HEK293 (cell line): Measurements from ENCODE around the gene VPS13C.

Experiments used
- CTCF ChIA-PET: fragments of 350-600 bp; formaldehyde crosslinking; extraction: SDS; loops from one replicate; lab custom pipeline; 2021; ENCODE audit warnings: antibody characterized with exemption; lab: Yijun Ruan, JAX
- POLR2A ChIA-PET: fragments of 300-600 bp; formaldehyde crosslinking; extraction: SDS; loops from one replicate; lab custom pipeline; 2020; ENCODE audit warnings: antibody characterized with exemption, inconsistent platforms; lab: Yijun Ruan, JAX
- H3K27ac ChIP-seq: fragments of 200-500 bp; sonication (Bioruptor generic); 2 replicates; pipeline ENCODE4 v1.5.1; 2014; ENCODE audit warnings: low read depth, low read length, control low read depth, inconsistent platforms; ENCODE audit errors: extremely low read depth
- H3K36me3 ChIP-seq, 2 experiments: fragments of 200-500 bp in 1 of 2; sonication (Bioruptor generic) in 1 of 2; 1 replicate in 1 of 2; 2 replicates in 1 of 2; pipeline ENCODE4 v1.5.1; 2014 to 2017; ENCODE audit warnings: inconsistent platforms in 2 of 2, low read length in 2 of 2; ENCODE audit not compliant: control insufficient read depth in 2 of 2, insufficient read depth in 1 of 2
- H3K4me1 ChIP-seq: fragments of 200-500 bp; sonication (Bioruptor generic); 2 replicates; pipeline ENCODE4 v1.5.1; 2014; ENCODE audit warnings: mild to moderate bottlenecking, low read length, inconsistent platforms; ENCODE audit not compliant: control insufficient read depth, insufficient read depth
- H3K4me3 ChIP-seq: 2 replicates; pipeline ENCODE4 v1.5.1; 2011; ENCODE audit warnings: low read depth, mild to moderate bottlenecking, control low read depth, low read length, moderate library complexity
- H3K9me3 ChIP-seq: fragments of 200-500 bp; sonication (Bioruptor generic); 2 replicates; pipeline ENCODE4 v1.5.1; 2014; ENCODE audit warnings: low read depth, low read length, inconsistent platforms; ENCODE audit not compliant: control insufficient read depth, insufficient read depth
- HOXC10 ChIP-seq: sonication (generic); formaldehyde crosslinking; IDR thresholded peaks from 2 replicates; pipeline ENCODE4 v1.8.1; 2023; ENCODE audit warnings: mild to moderate bottlenecking, missing genetic modification reagents
- IKZF3 ChIP-seq: fragments of 450-650 bp; IDR thresholded peaks from 2 replicates; pipeline ENCODE4 v1.5.0; 2018; ENCODE audit warnings: missing biosample characterization, mild to moderate bottlenecking, missing genetic modification characterization, moderate library complexity
- KLF9 ChIP-seq: fragments of 450-650 bp; formaldehyde crosslinking; IDR thresholded peaks from 2 replicates; pipeline ENCODE4 v1.5.1; 2016; ENCODE audit warnings: missing biosample characterization, missing genetic modification characterization, low read depth
- MYNN ChIP-seq: fragments of 450-650 bp; formaldehyde crosslinking; IDR thresholded peaks from 2 replicates; pipeline ENCODE4 v1.5.1; 2016; ENCODE audit warnings: missing biosample characterization, missing genetic modification characterization, borderline replicate concordance
- TCF7L2 ChIP-seq: IDR thresholded peaks from 2 replicates; pipeline ENCODE4 v1.6.1; 2011; ENCODE audit warnings: low read depth, mild to moderate bottlenecking, inconsistent platforms, low read length, moderate library complexity, borderline replicate concordance
- YY1 ChIP-seq: fragments of 450-650 bp; formaldehyde crosslinking; IDR thresholded peaks from 2 replicates; pipeline ENCODE4 v1.5.1; 2018; ENCODE audit warnings: missing biosample characterization, missing genetic modification characterization
- ZFP69B ChIP-seq: fragments of 450-650 bp; formaldehyde crosslinking; IDR thresholded peaks from 2 replicates; pipeline ENCODE4 v1.5.1; 2016; ENCODE audit warnings: missing biosample characterization, missing genetic modification characterization
- ZNF10 ChIP-seq: fragments of 450-650 bp; formaldehyde crosslinking; IDR thresholded peaks from 2 replicates; pipeline ENCODE4 v1.5.1; 2017; ENCODE audit warnings: missing biosample characterization, missing genetic modification characterization
- ZNF19 ChIP-seq: fragments of 450-650 bp; formaldehyde crosslinking; IDR thresholded peaks from 2 replicates; pipeline ENCODE4; 2016; ENCODE audit warnings: missing biosample characterization, missing genetic modification characterization, low read depth
- ZNF202 ChIP-seq: fragments of 450-650 bp; formaldehyde crosslinking; IDR thresholded peaks from 2 replicates; pipeline ENCODE4 v1.5.1; 2016; ENCODE audit warnings: missing biosample characterization, missing genetic modification characterization, borderline replicate concordance
- ZNF24 ChIP-seq: fragments of 450-650 bp; formaldehyde crosslinking; IDR thresholded peaks from 2 replicates; pipeline ENCODE4 v1.5.1; 2016; ENCODE audit warnings: missing biosample characterization, missing genetic modification characterization
- ZNF404 ChIP-seq: fragments of 450-650 bp; formaldehyde crosslinking; IDR thresholded peaks from 2 replicates; pipeline ENCODE4 v1.5.1; 2017; ENCODE audit warnings: missing biosample characterization, missing genetic modification characterization
- ZNF521 ChIP-seq: fragments of 450-650 bp; formaldehyde crosslinking; IDR thresholded peaks from 2 replicates; pipeline ENCODE4 v1.5.1; 2017; ENCODE audit warnings: missing biosample characterization, mild to moderate bottlenecking, missing genetic modification characterization
- ZNF548 ChIP-seq: fragments of 450-650 bp; formaldehyde crosslinking; IDR thresholded peaks from 2 replicates; pipeline ENCODE4 v1.5.1; 2016; ENCODE audit warnings: missing biosample characterization, missing genetic modification characterization
- ZNF571 ChIP-seq: fragments of 450-650 bp; formaldehyde crosslinking; IDR thresholded peaks from 2 replicates; pipeline ENCODE4 v1.5.0; 2017; ENCODE audit warnings: missing biosample characterization, missing genetic modification characterization
- ZNF596 ChIP-seq: fragments of 450-650 bp; IDR thresholded peaks from 2 replicates; pipeline ENCODE4 v1.5.0; 2018; ENCODE audit warnings: missing biosample characterization, mild to moderate bottlenecking, missing genetic modification characterization, moderate library complexity
- ZNF600 ChIP-seq: fragments of 450-650 bp; formaldehyde crosslinking; IDR thresholded peaks from 2 replicates; pipeline ENCODE4 v1.5.1; 2016; ENCODE audit warnings: missing biosample characterization, missing genetic modification characterization
- ZNF629 ChIP-seq: fragments of 450-650 bp; formaldehyde crosslinking; IDR thresholded peaks from 2 replicates; pipeline ENCODE4 v1.5.1; 2017; ENCODE audit warnings: missing biosample characterization, missing genetic modification characterization
- ZNF701 ChIP-seq: fragments of 450-650 bp; formaldehyde crosslinking; IDR thresholded peaks from 2 replicates; pipeline ENCODE4 v1.5.1; 2016; ENCODE audit warnings: missing biosample characterization, missing genetic modification characterization
- ZNF707 ChIP-seq: fragments of 450-650 bp; formaldehyde crosslinking; IDR thresholded peaks from 2 replicates; pipeline ENCODE4 v1.5.1; 2016; ENCODE audit warnings: missing biosample characterization, missing genetic modification characterization
- ZNF777 ChIP-seq: fragments of 450-650 bp; formaldehyde crosslinking; IDR thresholded peaks from 2 replicates; pipeline ENCODE4 v1.5.1; 2017; ENCODE audit warnings: missing biosample characterization, missing genetic modification characterization, borderline replicate concordance
- ZNF792 ChIP-seq: fragments of 450-650 bp; formaldehyde crosslinking; IDR thresholded peaks from 2 replicates; pipeline ENCODE4 v1.5.1; 2016; ENCODE audit warnings: missing biosample characterization, missing genetic modification characterization
- ZNF837 ChIP-seq: fragments of 450-650 bp; formaldehyde crosslinking; IDR thresholded peaks from 2 replicates; pipeline ENCODE4 v1.5.1; 2016; ENCODE audit warnings: missing biosample characterization, missing genetic modification characterization
- ZSCAN23 ChIP-seq: fragments of 450-650 bp; formaldehyde crosslinking; IDR thresholded peaks from 2 replicates; pipeline ENCODE4 v1.5.1; 2016; ENCODE audit warnings: missing biosample characterization, missing genetic modification characterization
- ZSCAN30 ChIP-seq: fragments of 450-650 bp; IDR thresholded peaks from 2 replicates; pipeline ENCODE4 v1.5.1; 2018; ENCODE audit warnings: missing biosample characterization, mild to moderate bottlenecking, missing genetic modification characterization, moderate library complexity
- TF ChIP-seq, protein P1 (sequence below): sonication (generic); formaldehyde crosslinking; IDR thresholded peaks from 2 replicates; pipeline ENCODE4 v1.8.1; 2022; ENCODE audit warnings: mild to moderate bottlenecking, moderate library complexity, missing genetic modification reagents
- TF ChIP-seq, protein P2 (sequence below): fragments of 450-650 bp; formaldehyde crosslinking; optimal IDR thresholded peaks from 2 replicates; pipeline ENCODE3; 2016; ENCODE audit warnings: missing biosample characterization, mild to moderate bottlenecking, missing genetic modification characterization
- TF ChIP-seq, protein P3 (sequence below): fragments of 450-650 bp; IDR thresholded peaks from 2 replicates; pipeline ENCODE4 v1.5.1; 2018; ENCODE audit warnings: missing biosample characterization, missing genetic modification characterization
- TF ChIP-seq, protein P4 (sequence below): fragments of 450-650 bp; formaldehyde crosslinking; IDR thresholded peaks from 2 replicates; pipeline ENCODE4 v1.5.1; 2017; ENCODE audit warnings: missing biosample characterization, missing genetic modification characterization

The VPS13C gene

DNA sequence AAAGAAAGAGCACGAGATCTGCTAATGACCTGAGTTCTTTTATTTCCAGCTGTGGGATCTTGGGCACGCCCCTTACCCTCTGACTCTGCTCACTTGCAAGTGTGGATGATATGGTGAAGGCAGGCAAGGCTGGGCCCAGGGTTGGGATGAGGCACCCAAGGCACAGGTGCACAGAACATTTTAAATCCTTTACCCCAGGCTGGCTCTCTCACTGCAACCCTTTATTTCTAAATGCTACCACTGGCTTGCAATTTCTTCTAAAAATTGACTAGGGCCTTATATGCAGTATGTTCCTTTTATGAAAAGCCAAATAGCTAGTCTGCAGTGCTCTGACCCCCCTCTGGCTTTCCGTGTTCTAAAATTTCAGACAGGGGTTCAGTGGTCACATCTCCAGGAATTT is 237.7 kb downstream of the VPS13C start (continued):
- no peak for TF ChIP-seq KLF9 (tag by site-specific recombination)
- TF ChIP-seq ZNF707 (tag by site-specific recombination), result no peak
- no peak for TF ChIP-seq ZNF24 (tag by site-specific recombination)

DNA sequence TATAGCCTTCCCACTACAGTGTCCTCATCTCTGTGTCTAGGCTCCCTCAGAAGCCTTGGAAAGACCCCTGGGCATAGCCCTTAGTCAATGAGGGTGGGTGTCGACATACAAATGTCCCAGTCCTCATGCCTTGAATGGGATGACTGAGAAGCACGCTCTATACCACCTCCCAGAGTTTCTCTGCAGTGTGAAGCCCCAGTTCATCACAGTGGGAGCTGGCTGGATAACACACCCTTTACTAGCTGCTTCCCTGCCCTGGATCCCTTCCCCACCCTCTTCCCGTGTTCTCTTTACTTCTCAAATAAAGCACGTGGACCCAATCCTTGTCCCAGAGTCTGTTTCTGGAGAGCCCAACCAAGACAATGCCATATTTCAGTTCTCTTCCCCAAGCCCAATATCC is 239.3 kb downstream of the VPS13C start:
- POLR2A ChIA-PET, result no interaction called here
- no peak overlapping the region for H3K4me3 ChIP-seq
- H3K27ac ChIP-seq, result no peak overlapping the region
- no peaks in the 10 kb centered on the region for H3K4me1 ChIP-seq
- CTCF ChIA-PET, result interaction anchor here (1.0 kb wide), 1 partner anchor 14 kb away, joined by 5 read pairs; no protein-coding TSS in a partner anchor
- TF ChIP-seq ZNF596 (tag by site-specific recombination), result no peak
- no peak for TF ChIP-seq IKZF3 (tag by site-specific recombination)
- no peak for TF ChIP-seq YY1
- no peak for TF ChIP-seq ZNF521 (tag by site-specific recombination)
- TF ChIP-seq, protein P1, sequence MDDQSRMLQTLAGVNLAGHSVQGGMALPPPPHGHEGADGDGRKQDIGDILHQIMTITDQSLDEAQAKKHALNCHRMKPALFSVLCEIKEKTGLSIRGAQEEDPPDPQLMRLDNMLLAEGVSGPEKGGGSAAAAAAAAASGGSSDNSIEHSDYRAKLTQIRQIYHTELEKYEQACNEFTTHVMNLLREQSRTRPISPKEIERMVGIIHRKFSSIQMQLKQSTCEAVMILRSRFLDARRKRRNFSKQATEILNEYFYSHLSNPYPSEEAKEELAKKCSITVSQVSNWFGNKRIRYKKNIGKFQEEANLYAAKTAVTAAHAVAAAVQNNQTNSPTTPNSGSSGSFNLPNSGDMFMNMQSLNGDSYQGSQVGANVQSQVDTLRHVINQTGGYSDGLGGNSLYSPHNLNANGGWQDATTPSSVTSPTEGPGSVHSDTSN, result no peak
- TF ChIP-seq ZNF792 (tag by site-specific recombination), result no peak
- no peak for TF ChIP-seq ZNF837 (tag by site-specific recombination)
- TF ChIP-seq HOXC10 (CRISPR knock-in tag), result no peak
- TF ChIP-seq ZFP69B, result no peak
- TF ChIP-seq, protein P2, sequence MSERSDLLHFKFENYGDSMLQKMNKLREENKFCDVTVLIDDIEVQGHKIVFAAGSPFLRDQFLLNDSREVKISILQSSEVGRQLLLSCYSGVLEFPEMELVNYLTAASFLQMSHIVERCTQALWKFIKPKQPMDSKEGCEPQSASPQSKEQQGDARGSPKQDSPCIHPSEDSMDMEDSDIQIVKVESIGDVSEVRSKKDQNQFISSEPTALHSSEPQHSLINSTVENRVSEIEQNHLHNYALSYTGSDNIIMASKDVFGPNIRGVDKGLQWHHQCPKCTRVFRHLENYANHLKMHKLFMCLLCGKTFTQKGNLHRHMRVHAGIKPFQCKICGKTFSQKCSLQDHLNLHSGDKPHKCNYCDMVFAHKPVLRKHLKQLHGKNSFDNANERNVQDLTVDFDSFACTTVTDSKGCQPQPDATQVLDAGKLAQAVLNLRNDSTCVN (tag by site-specific recombination), result no peak
- no peak for TF ChIP-seq ZSCAN23 (tag by site-specific recombination)
- no peak for TF ChIP-seq ZNF701 (tag by site-specific recombination)
- no peak for TF ChIP-seq ZNF24 (tag by site-specific recombination)
- no peaks in the 10 kb centered on the region for H3K36me3 ChIP-seq
- H3K9me3 ChIP-seq, result no peaks in the 10 kb centered on the region

DNA sequence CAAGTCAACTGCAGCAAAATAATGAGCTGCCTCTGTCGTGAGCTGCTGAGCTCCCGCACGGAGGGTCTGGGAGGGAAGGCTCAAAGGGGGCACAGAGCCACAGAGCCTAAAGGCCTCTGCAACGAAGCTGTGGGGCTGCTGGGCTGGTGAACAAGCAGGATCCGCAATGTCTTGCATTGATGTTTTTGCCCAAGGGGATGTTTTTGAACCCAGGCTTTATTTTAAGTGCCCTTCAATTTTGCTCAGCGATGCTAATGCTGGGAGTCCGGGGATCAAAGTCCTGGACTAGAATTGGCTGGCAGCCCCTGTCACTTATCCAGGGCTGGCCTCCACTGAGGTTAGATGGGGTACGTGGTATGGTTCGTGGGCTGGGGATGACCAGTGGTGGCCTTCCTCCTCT is 240.0 kb downstream of the VPS13C start:
- CTCF ChIA-PET, result interaction anchor here (1.0 kb wide), 1 partner anchor 15 kb away, joined by 5 read pairs; no protein-coding TSS in a partner anchor
- H3K27ac ChIP-seq, result no peak overlapping the region
- no peaks in the 10 kb centered on the region for H3K9me3 ChIP-seq
- no peaks in the 10 kb centered on the region for H3K4me1 ChIP-seq
- H3K36me3 ChIP-seq, result no peaks in the 10 kb centered on the region
- no peak overlapping the region for H3K4me3 ChIP-seq
- no peak for TF ChIP-seq ZNF202 (tag by site-specific recombination)
- TF ChIP-seq TCF7L2, result no peak
- TF ChIP-seq ZNF548 (tag by site-specific recombination), result no peak
- no peak for TF ChIP-seq ZNF629 (tag by site-specific recombination)
- no peak for TF ChIP-seq ZNF19
- no peak for TF ChIP-seq ZNF571 (tag by site-specific recombination)
- POLR2A ChIA-PET, result no interaction called here

DNA sequence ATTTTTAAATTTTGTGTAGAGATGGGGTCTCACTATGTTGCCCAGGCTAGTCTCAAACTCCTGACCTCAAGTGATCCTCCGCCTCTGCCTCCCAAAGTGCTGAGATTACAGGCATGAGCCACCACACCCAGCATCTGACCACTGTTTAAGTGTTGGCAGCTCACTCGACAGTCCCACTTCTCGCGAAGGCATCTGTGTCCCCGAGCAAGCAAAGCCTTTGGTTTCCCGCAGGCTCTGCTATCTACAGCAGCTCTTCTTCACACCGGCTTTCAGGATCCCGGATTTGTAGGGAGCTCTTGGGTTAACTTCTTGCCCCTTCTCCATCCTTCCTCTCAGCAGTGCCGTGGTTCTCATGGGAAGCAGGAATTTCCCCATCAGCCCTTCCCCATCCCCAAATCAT is 240.9 kb downstream of the VPS13C start:
- H3K9me3 ChIP-seq, result no peaks in the 10 kb centered on the region
- ChIA-PET POLR2A (no interaction called here), CTCF (no interaction called here)
- H3K27ac ChIP-seq, result no peak overlapping the region
- H3K4me3 ChIP-seq, result no peak overlapping the region
- H3K36me3 ChIP-seq, result no peaks in the 10 kb centered on the region
- H3K4me1 ChIP-seq, result no peaks in the 10 kb centered on the region
- TF ChIP-seq ZSCAN30 (no peak), ZNF404 (no peak), ZNF10 (tag by site-specific recombination) (no peak), ZNF600 (tag by site-specific recombination) (no peak), MYNN (tag by site-specific recombination) (no peak), ZNF777 (tag by site-specific recombination) (no peak)
- TF ChIP-seq, protein P3, sequence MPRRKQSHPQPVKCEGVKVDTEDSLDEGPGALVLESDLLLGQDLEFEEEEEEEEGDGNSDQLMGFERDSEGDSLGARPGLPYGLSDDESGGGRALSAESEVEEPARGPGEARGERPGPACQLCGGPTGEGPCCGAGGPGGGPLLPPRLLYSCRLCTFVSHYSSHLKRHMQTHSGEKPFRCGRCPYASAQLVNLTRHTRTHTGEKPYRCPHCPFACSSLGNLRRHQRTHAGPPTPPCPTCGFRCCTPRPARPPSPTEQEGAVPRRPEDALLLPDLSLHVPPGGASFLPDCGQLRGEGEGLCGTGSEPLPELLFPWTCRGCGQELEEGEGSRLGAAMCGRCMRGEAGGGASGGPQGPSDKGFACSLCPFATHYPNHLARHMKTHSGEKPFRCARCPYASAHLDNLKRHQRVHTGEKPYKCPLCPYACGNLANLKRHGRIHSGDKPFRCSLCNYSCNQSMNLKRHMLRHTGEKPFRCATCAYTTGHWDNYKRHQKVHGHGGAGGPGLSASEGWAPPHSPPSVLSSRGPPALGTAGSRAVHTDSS, result no peak
- TF ChIP-seq, protein P4, sequence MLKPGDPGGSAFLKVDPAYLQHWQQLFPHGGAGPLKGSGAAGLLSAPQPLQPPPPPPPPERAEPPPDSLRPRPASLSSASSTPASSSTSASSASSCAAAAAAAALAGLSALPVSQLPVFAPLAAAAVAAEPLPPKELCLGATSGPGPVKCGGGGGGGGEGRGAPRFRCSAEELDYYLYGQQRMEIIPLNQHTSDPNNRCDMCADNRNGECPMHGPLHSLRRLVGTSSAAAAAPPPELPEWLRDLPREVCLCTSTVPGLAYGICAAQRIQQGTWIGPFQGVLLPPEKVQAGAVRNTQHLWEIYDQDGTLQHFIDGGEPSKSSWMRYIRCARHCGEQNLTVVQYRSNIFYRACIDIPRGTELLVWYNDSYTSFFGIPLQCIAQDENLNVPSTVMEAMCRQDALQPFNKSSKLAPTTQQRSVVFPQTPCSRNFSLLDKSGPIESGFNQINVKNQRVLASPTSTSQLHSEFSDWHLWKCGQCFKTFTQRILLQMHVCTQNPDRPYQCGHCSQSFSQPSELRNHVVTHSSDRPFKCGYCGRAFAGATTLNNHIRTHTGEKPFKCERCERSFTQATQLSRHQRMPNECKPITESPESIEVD (tag by site-specific recombination), result no peak
